ENCODE data around the gene WASHC4.

The WASHC4 gene

DNA sequence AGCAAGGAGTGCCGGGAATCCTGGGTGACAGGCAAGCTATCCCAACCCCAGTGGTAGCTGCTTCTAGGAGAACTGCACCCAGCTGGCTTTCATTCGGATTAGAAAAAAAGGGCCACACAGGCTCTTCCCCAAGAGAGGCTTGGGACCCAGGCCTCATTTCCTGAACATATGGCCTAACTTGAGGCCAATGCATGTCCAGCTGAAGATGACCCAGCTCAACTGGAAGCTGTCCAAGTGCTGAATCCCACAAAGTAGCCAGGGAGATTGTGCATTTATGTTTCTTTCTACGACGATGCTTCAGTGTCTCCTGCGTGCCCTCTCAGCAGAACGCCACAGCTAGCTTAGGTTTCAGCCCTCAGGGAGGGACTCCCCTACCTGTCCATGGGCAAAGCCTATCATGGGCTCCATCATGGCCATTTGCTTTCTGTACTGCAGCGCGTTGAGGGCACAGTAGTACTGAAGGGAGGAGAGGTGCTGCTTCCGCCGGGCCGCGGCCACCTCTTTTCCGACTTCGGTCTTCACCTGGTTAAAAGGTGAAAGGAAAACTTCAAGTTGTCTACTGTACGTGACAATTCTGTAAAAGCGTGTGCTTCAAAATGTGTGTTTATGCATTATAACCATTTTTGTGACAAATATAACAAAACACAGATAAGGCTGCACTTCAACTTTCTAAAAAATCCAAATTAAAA is 99.3 kb downstream of the WASHC4 start:
- DNase-seq (ENCODE audit: low read depth), result no peak
- TF ChIP-seq, protein P1, sequence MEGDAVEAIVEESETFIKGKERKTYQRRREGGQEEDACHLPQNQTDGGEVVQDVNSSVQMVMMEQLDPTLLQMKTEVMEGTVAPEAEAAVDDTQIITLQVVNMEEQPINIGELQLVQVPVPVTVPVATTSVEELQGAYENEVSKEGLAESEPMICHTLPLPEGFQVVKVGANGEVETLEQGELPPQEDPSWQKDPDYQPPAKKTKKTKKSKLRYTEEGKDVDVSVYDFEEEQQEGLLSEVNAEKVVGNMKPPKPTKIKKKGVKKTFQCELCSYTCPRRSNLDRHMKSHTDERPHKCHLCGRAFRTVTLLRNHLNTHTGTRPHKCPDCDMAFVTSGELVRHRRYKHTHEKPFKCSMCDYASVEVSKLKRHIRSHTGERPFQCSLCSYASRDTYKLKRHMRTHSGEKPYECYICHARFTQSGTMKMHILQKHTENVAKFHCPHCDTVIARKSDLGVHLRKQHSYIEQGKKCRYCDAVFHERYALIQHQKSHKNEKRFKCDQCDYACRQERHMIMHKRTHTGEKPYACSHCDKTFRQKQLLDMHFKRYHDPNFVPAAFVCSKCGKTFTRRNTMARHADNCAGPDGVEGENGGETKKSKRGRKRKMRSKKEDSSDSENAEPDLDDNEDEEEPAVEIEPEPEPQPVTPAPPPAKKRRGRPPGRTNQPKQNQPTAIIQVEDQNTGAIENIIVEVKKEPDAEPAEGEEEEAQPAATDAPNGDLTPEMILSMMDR (conservative IDR thresholded peaks at IDR 0.05; ENCODE audit: low read length), result no peak
- H3K4me3 ChIP-seq (ENCODE audit: low read length), result no peak overlapping the region

DNA sequence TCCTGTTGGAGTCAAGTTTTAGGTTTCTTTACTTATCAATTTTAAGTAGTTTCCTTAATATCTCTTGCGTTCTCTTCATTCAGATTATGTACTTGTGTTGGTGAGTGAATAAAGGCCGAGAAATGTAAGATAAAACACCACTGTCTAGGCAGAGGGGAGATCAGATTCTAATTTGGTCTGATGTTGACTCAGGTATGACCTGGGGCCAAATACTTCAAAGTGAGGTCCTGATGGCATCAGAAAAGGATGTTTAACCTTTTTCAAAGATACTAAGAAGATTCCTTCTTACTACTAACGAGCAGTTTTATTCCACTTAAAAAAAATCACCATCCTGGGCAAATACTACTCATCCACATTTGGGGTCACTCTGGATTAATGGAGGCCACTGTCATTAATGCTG is 101.6 kb downstream of the WASHC4 start:
- DNase-seq (ENCODE audit: low read depth), result no peak
- no peak overlapping the region for H3K4me3 ChIP-seq (ENCODE audit: low read length)
- TF ChIP-seq, protein P1 (conservative IDR thresholded peaks at IDR 0.05; ENCODE audit: low read length), result no peak

DNA sequence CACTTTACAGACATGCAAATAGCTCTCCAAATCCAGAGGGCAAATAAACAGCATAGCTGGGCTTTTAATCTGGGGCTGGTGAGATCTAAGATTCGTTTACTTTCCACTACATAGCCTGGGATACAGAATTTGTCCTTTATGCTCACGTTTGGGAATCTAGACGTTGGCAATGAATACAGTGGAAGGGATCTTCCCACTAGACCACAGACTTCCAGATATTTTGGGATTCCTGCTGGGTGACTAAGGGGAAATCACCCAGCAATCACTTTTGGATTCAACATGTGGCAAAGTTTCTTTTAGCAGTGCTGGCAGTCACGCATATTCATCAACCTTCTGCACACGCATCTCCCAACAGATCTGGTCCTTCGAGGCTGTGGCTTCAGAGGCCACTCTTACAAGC is 104.9 kb downstream of the WASHC4 start:
- peak; percentile 95 for DNase-seq (ENCODE audit: low read depth)
- H3K4me3 ChIP-seq (ENCODE audit: low read length), result no peak overlapping the region
- TF ChIP-seq, protein P1 (conservative IDR thresholded peaks at IDR 0.05; ENCODE audit: low read length), result no peak

DNA sequence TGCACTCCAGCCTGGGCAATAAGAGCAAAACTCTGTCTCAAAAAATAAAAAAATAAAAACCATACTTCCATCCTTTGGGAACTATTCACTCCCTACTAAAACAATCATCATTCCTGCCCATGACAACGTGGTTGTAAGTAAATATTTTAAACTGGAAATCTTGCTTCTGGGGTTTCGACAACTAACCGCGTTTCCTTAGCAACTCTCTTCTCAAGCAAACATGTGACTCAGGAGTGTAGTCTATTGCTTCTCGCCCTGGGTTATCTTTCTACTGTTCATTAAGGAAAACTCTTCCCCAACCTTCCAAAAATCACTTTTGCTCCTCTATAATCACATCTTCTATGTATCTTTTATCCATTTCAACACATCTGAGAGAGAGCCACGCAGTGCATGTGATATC is 106.6 kb downstream of the WASHC4 start:
- TF ChIP-seq, protein P1 (conservative IDR thresholded peaks at IDR 0.05; ENCODE audit: low read length), result no peak
- H3K4me3 ChIP-seq (ENCODE audit: low read length), result no peak overlapping the region
- peak; percentile 84 for DNase-seq (ENCODE audit: low read depth)

DNA sequence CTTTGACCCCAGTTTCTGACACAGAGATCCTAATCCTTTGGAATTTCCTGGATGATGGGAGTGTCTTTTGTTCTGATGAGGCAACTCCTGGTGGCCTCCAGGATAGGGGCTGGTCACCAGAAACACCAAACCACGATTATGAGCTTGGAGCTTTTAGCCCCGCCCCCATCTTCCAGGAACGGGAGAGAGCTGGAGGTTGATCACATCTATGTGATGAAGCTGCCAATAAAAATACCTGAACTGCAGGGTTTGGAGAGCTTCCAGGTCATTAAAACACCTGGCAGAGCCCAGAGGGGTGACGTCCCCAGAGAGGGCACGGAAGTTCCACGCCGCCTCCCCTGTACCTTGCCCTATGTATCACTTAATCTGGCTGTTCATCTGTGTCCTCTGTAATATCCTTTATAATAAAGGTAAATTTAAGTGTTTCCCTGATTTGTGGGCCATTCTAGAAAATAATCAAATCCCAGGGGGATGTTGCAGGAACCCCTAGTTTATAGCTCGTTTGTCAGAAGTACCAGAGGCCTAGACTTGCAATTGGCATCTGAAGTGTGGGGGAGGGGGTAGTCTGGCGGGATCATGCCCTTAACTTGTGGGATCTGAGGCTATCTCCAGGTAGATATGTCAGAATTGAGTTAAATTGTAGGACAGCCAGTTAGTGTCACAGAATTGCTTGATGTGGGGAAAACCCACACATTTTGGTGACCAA is 107.3 kb downstream of the WASHC4 start:
- DNase-seq (ENCODE audit: low read depth), result peak; percentile 51
- TF ChIP-seq, protein P1 (conservative IDR thresholded peaks at IDR 0.05; ENCODE audit: low read length), result no peak
- H3K4me3 ChIP-seq (ENCODE audit: low read length), result no peak overlapping the region

DNA sequence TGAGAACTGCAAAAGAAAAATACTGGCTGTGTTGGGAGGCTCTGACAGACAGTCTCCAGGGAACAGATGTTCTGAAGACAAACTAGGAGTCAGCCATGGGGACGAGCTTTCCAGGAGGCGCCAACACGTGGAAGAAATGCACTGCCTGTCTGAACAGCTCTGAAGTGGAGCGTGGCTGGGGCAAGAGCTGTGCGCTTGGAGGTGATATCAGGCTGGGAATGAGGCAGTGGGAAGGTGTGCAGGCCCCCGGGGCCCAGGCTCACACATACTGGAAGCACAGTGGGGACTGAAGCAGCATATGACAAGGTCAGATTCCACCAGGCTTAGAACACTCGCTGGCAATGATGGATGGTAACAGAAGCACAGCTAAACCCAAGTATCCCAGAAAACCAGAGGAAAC is 110.9 kb downstream of the WASHC4 start:
- peak; percentile 42 for DNase-seq (ENCODE audit: low read depth)
- no peak overlapping the region for H3K4me3 ChIP-seq (ENCODE audit: low read length)
- TF ChIP-seq, protein P1 (conservative IDR thresholded peaks at IDR 0.05; ENCODE audit: low read length), result peak; percentile 29

Measured in AG10803 (cell line).